NCI-H1930 (cell line): ENCODE measurements around the gene AURKAIP1.

Experiments
- DNase-seq, 2 experiments: peaks; one replicate each; lab custom pipeline; 2025; lab: John Stamatoyannopoulos, UW

Gene AURKAIP1

DNA sequence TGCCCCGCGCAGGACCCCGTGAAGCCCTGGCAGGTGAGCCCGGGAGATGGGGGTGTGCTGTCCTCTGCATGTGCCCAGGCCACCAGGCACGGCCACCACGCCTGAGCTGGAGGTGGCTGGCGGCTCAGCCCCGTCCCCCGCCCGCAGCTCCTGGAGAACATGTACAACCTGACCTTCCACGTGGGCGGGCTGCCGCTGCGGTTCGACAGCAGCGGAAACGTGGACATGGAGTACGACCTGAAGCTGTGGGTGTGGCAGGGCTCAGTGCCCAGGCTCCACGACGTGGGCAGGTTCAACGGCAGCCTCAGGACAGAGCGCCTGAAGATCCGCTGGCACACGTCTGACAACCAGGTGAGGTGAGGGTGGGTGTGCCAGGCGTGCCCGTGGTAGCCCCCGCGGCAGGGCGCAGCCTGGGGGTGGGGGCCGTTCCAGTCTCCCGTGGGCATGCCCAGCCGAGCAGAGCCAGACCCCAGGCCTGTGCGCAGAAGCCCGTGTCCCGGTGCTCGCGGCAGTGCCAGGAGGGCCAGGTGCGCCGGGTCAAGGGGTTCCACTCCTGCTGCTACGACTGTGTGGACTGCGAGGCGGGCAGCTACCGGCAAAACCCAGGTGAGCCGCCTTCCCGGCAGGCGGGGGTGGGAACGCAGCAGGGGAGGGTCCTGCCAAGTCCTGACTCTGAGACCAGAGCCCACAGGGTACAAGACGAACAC is 42.1 kb downstream of the AURKAIP1 start:
- no peak for DNase-seq

DNA sequence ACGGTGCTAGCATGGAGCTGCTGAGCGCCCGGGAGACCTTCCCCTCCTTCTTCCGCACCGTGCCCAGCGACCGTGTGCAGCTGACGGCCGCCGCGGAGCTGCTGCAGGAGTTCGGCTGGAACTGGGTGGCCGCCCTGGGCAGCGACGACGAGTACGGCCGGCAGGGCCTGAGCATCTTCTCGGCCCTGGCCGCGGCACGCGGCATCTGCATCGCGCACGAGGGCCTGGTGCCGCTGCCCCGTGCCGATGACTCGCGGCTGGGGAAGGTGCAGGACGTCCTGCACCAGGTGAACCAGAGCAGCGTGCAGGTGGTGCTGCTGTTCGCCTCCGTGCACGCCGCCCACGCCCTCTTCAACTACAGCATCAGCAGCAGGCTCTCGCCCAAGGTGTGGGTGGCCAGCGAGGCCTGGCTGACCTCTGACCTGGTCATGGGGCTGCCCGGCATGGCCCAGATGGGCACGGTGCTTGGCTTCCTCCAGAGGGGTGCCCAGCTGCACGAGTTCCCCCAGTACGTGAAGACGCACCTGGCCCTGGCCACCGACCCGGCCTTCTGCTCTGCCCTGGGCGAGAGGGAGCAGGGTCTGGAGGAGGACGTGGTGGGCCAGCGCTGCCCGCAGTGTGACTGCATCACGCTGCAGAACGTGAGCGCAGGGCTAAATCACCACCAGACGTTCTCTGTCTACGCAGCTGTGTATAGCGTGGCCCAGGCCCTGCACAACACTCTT is 42.8 kb downstream of the AURKAIP1 start:
- DNase-seq: no peak

DNA sequence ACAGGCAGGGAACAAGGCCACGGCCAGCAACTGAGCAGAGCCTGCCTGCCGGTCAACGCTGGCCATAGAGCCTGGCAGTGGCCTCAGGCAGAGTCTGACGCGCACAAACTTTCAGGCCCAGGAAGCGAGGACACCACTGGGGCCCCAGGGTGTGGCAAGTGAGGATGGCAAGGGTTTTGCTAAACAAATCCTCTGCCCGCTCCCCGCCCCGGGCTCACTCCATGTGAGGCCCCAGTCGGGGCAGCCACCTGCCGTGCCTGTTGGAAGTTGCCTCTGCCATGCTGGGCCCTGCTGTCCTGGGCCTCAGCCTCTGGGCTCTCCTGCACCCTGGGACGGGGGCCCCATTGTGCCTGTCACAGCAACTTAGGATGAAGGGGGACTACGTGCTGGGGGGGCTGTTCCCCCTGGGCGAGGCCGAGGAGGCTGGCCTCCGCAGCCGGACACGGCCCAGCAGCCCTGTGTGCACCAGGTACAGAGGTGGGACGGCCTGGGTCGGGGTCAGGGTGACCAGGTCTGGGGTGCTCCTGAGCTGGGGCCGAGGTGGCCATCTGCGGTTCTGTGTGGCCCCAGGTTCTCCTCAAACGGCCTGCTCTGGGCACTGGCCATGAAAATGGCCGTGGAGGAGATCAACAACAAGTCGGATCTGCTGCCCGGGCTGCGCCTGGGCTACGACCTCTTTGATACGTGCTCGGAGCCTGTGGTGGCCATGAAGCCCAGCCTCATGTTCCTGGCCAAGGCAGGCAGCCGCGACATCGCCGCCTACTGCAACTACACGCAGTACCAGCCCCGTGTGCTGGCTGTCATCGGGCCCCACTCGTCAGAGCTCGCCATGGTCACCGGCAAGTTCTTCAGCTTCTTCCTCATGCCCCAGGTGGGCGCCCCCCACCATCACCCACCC is 43.7 kb downstream of the AURKAIP1 start, which contains the start of gene TAS1R3:
Gene TAS1R3, plus strand, starts transcription at position 213 of the 898 bp plus-strand sequence. Its CDS starts 66 bp downstream, at position 279.
- DNase-seq: no peak

DNA sequence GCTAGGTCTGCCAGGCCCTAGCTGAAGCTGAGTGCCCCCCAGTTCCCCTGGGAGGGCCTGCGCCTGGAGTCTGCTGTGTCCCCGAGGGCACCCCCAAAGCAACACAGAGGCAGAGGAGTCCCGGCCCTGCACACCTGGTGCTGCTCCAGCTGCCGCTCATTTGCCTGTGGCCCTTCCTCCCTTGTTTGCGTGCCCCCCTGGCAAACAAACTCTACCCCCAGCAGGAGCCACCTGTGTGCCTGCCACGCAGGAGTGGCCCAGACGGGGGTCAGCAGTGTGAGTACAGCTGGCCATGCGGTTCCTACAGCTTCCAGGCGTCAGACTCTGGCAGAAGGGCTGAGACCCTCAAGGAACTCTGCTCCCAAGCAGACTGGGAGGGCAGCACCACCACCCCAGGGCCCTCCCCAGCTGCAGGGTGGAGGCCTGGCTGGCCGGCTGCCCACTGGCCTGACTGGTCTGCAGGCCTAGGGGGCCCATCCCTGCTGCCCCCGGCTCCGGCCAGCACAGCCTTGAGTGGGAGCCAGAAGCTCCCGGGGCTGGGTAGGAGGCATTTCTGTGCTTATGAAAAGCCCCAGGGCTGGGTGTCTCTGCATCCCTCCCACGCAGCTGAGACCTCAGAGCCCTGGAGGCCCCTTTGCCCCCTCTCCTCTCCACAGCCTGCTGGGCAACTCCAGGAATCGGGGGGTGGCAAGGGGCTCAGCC is 44.5 kb downstream of the AURKAIP1 start:
- DNase-seq: no peak

DNA sequence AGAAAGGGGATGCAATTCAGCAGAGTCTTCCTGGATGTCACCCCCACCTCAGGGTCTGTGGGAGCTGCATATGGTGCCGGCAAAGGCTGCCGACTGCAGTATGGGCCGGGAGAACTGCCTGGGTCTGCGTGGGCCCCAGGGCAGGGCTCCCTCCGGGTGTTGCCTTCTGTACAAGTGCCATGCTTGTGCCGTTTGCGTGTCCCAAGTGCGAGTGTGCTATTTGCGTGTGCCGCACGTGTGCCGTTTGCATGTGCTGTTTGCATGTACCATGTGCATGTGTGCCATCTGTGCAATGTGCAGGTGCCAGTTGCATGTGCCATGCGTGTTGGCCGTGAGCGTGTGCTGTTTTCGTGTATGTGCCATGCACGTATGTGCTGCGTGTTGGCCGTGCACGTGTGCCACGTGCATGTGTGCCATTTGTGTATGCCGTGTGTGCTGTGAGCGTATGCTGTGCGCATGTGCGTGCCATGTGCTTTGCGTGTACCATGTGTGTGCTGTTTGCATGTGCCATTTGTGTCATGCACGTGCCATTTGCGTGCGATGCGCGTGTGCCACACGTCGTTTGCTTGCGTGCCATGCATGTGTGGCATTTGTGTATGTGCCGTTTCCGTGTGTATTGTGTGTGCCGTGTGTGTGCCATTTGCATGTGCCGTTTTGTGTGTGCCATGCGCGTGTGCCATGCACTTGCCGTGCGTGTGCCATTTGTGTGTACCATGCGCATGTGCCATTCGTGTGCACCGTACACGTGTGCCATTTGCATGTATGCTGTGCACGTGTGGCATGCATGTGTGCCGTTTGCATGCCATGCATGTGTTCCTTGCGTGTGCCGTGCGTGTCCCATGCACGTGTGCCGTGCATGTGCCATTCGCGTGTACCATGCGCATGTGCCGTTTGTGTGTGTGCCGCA is 45.5 kb downstream of the AURKAIP1 start:
- no peak for DNase-seq

DNA sequence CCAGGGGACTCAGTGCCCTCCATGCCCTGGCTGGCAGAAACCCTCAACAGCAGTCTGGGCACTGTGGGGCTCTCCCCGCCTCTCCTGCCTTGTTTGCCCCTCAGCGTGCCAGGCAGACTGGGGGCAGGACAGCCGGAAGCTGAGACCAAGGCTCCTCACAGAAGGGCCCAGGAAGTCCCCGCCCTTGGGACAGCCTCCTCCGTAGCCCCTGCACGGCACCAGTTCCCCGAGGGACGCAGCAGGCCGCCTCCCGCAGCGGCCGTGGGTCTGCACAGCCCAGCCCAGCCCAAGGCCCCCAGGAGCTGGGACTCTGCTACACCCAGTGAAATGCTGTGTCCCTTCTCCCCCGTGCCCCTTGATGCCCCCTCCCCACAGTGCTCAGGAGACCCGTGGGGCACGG is 46.8 kb downstream of the AURKAIP1 start:
- DNase-seq: no peak

DNA sequence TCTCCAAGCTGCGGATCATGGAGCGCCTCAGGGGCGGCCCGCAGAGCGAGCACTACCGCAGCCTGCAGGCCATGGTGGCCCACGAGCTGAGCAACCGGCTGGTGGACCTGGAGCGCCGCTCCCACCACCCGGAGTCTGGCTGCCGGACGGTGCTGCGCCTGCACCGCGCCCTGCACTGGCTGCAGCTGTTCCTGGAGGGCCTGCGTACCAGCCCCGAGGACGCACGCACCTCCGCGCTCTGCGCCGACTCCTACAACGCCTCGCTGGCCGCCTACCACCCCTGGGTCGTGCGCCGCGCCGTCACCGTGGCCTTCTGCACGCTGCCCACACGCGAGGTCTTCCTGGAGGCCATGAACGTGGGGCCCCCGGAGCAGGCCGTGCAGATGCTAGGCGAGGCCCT is 47.7 kb downstream of the AURKAIP1 start:
- DNase-seq: no peak

DNA sequence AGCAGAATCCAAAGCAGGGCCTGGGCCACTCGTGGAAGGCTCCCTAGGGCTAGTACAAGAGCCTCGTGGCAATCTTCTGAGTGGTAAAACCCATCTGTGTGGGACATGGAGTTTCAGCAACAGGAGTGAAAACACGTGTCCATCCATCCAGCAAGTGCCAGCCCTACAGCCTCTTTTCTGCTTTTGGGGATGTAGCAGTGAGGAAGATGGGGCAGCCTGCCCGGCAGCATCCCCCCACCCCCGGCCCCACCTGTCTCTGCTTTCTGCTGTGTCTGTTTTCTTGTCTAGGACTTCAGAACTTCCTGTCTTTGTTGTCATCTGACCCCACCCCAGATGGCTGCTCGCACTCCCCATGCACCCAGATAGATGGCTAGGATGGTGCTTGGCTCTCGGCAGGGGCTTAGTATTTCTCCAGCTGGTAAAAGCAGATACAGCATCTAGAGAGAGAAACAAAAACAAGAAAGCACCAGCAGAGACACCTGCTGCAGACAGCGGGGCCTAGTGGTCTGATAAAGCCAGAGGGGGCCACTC is 48.9 kb downstream of the AURKAIP1 start:
- no peak for DNase-seq

DNA sequence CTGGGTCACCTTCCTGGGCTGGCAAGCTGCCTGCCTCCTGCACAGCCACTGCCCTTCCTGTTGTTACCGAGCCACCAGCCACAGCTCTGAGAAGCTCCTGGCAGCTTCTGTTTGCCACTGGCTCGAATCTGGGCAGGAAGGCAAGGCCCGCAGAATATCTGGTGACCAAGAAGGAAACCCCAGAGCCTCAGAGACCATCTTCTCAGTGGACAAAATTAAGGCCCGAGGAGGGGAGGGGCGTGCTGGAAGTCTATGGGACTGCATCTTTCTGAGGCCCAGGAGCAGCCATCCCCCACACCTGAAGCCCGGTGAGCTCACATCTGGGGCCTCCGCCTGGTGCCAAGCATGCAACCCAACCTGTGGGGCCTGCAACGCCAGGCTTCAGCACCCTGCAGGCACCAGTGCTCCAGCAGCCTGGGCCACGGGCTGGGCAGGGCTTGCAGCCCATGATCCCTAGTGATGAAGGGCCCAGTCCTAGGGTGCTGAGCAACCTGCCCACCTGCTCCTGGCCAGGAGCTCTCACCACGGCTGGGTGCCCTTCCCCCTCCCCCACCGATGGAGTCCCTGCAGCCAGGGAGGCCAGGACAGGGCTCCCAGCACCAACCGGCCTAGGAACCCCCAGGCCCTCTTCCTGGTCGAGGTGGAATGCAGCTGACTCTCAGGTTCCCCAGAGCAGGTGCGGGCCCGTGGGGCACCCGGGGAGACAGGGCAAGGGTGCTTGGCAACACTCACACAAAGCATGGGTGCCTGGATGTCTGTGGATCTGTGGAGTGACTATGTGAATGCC is 49.5 kb downstream of the AURKAIP1 start:
- DNase-seq: no peak

DNA sequence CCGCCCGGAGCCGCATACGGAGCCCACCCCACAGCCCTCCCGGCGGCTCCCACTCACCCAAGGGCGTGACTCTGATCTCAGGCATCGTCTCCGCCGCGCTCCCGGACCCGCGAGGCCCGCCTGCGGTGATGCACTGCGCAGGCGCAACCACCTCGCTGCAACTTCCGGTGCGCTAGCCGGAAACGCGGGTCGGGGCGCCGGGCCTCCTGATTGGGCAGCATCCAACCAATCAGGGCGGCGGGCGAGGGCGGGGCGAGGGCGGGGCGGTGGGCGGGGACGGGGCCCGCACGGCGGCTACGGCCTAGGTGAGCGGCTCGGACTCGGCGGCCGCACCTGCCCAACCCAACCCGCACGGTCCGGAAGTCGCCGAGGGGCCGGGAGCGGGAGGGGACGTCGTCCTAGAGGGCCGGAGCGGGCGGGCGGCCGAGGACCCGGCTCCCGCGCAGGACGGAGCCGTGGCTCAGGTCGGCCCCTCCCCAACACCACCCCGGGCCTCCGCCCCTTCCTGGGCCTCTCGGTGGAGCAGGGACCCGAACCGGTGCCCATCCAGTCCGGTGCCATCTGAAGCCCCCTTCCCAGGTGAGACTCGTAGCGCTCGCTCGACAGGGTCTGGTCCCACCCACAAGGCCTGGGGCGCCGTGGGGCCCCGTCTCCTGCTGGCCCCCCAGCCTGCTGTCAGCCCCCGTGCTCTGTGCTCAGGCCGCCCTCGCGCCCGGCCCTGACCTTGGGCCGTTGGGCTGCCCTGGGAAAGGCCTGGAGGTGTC is 50.3 kb downstream of the AURKAIP1 start, which contains the start of the genes CPTP and INTS11:
Gene CPTP, plus strand, starts transcription at position 279 of the 764 bp plus-strand sequence. CDS start 2,109 bp downstream, outside the sequence.
Gene INTS11, minus strand, starts transcription at position 137 of the 764 bp plus-strand sequence. Its CDS starts 52 bp downstream, at position 85.
- DNase-seq: peak; percentile 82 to 93

DNA sequence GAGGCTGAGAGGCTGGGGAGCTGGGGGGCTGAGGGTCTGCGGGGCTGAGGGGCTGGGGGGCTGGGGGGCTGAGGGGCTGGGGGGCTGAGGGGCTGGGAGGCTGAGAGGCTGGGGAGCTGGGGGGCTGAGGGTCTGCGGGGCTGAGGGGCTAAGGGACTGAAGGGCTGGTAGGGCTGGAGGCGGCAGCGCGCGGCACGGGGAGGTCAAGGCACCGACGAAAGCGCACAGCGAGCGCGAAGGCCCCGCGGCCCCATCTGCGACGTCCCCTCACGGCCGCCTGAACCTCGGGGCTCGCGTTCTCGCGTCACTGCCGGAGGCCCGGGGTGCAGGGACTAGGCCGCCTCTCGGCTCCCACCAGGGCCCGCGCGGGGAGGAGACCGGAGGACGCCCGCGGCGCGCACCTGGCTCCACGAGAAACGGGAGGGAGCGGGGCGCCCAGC is 50.9 kb downstream of the AURKAIP1 start:
- DNase-seq: no peak
